ENCODE results near the gene SCUBE2.

DNA sequence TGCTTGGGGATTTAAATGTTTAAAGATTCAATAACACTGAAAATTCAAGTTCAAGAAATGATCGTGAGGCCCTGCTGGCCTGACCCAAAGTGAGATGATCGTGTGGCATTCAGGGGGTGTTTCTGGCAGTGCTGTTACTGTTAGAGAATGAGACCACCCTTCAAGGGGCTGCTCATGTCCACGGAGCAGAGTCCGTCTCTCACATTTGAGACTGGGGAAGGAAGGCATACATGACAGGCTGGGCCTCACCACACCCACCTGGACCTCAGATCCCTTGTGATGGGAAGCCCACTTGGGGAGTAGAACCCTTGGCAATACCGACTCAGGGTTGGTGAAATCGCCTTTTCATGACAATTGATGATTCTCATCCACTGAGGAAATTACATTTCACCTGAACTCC is 71.5 kb downstream of the SCUBE2 start:
- TF ChIP-seq YY1 (IDR thresholded peaks at IDR 0.05) = no peak
- TF ChIP-seq, protein P1, sequence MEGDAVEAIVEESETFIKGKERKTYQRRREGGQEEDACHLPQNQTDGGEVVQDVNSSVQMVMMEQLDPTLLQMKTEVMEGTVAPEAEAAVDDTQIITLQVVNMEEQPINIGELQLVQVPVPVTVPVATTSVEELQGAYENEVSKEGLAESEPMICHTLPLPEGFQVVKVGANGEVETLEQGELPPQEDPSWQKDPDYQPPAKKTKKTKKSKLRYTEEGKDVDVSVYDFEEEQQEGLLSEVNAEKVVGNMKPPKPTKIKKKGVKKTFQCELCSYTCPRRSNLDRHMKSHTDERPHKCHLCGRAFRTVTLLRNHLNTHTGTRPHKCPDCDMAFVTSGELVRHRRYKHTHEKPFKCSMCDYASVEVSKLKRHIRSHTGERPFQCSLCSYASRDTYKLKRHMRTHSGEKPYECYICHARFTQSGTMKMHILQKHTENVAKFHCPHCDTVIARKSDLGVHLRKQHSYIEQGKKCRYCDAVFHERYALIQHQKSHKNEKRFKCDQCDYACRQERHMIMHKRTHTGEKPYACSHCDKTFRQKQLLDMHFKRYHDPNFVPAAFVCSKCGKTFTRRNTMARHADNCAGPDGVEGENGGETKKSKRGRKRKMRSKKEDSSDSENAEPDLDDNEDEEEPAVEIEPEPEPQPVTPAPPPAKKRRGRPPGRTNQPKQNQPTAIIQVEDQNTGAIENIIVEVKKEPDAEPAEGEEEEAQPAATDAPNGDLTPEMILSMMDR (IDR thresholded peaks at IDR 0.05; ENCODE audit: low read depth, low read length, missing input control) = no peak
- TF ChIP-seq RXRA (IDR thresholded peaks at IDR 0.05) = no peak
- no peak for TF ChIP-seq FOXA1 (IDR thresholded peaks at IDR 0.05)
- no peak for TF ChIP-seq ZBTB33 (IDR thresholded peaks at IDR 0.05)
- TF ChIP-seq RAD21 (IDR thresholded peaks at IDR 0.05) = no peak
- no peak for TF ChIP-seq GABPA (IDR thresholded peaks at IDR 0.05 in 1 of 2, conservative IDR thresholded peaks at IDR 0.05 in 1 of 2)
